Vagina (tissue), 2 donors: Measurements from ENCODE around the gene GAB3.

Experiments used
- CTCF ChIP-seq, 3 experiments: fragments of 450-650 bp in 2 of 3; fragments of 200-600 bp in 1 of 3; sonication (generic) in 1 of 3; IDR thresholded peaks; one replicate each; pipeline ENCODE4 v1.5.1; 2017 to 2019; ENCODE audit warnings: antibody characterized with exemption in 3 of 3, mild to moderate bottlenecking in 2 of 3, moderate library complexity in 2 of 3
- POLR2AphosphoS5 ChIP-seq, 2 donors: sonication (generic); formaldehyde crosslinking; IDR thresholded peaks; one replicate each; pipeline ENCODE4 v1.9.0; 2017; ENCODE audit warnings: antibody characterized with exemption in 2 of 2, mild to moderate bottlenecking in 2 of 2, low read depth in 1 of 2; ENCODE audit not compliant: insufficient read depth in 1 of 2

- TF ChIP-seq POLR2AphosphoS5 (IDR thresholded peaks at IDR 0.05; ENCODE audit: insufficient read depth in 1 of 2, low read depth in 1 of 2) (no peak), CTCF (IDR thresholded peaks at IDR 0.05) (no peak)
These were observed 30.8 kb downstream of the GAB3 start for GRCh38 chrX:154720067-154720466.
